ENCODE measurements around the gene PNMA6F.

Gene PNMA6F

DNA sequence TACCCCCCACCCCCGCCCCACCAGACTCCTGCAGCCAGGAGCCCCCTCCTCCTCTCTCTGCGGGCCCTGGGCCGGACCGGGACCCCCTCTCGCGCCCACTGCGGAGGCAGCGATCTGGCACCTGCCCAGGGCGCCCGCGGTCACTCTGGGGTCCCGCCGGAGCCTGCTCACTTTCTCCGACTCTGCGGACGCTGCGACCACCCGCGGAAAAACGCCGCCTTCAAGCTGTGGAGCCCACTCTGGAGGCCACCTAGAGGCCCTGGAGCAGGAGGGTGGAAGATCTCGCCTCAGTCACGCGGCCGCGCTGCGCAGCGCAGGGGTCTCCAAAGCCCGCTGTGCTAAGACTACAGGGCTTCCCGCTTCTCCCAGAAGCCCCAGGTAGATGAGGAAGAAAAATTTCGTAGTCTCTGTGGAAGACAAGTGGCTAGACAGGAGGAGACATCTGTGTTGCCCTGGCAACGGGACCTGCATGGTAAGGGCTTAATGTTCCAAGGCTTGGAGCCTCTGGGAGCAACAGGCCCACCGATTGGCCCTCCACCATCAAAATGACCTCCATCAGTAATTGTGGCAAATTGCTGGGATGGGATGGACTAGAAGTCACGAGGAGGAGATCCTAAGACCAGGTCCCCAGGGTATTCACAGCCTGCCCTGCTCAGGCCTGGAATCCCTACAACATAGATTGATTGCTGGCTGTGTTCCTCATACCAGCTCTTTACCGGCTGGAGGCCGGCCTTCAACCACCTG is at the start of gene PNMA6F:
TSS of gene PNMA6F (minus strand) at position 387 of the 744 bp plus-strand sequence. CDS start 1,093 bp downstream, outside the sequence.
- DNase-seq, result no peak

DNA sequence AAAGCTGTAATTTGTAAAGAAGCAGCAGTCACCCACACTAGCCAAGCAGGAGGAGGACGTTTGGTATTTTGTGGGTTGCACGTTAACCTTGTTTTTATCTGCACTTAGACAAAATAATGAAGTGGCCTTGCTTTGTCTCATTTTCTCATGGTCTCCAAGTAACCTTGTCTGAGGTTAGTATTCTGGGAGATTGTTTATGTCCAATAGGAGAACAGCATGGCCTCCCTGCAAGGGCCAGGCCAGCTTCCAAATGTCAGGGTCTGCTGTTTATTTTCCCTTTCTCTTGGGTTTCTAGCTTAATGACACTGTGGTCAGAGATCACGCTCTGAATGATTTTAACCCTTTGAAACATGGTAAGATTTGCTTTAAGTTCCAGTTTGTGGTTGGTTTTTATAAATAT is 49.7 kb upstream of the PNMA6F start:
- no peak for DNase-seq

GRCh38 chrX:153370293-153371055 is 48.9 kb upstream of the PNMA6F start:
- DNase-seq, result no peak

GRCh38 chrX:153366878-153367538 is 45.4 kb upstream of the PNMA6F start:
- DNase-seq, result no peak

- no peak for DNase-seq
These were observed 44.6 kb upstream of the PNMA6F start for GRCh38 chrX:153366119-153366518.

DNA sequence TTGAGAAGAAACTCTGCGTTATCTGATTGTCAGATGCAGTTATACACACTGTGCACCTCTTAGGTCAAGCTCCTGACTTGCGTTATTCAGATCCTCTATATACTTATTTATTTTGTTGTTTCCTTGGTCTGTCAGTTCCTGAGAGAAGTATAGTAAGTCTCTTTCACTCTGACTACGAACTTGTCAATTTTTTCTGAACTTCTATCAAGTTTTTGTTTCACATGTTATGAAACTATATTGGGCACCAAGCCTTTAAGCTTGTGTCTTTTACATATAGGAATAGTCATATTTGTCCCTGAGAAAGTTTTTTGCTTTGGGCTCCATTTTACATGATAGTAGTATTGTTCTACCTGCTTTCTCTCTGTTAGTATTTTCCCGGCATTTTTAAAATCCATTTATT is 44.1 kb upstream of the PNMA6F start:
- no peak for DNase-seq

GRCh38 chrX:153361781-153362397 is 40.3 kb upstream of the PNMA6F start:
- DNase-seq, result no peak

DNA sequence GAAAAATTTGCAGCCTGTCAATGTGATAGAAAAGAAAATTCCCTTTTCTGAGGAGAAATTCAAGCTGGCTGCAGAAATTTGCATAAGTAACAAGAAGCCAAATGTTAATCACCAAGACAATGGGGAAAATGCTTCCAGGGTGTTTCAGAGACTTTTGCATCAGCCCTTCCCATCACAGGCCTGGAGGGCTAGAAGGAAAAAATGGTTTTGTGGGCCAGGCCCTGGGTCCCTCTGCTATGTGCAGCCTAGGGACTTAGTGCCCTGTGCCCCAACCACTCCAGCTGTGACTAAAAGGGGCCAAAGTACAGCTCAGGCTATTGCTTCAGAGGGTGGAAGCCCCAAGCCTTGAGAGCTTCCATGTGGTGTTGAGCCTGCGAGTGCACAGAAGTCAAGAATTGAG is 36.3 kb upstream of the PNMA6F start:
- no peak for DNase-seq

- DNase-seq, result no peak
These were observed 31.8 kb upstream of the PNMA6F start for GRCh38 chrX:153353416-153353815.

GRCh38 chrX:153352858-153353257 is 31.3 kb upstream of the PNMA6F start:
- DNase-seq, result no peak

- no peak for DNase-seq
These were observed 30.4 kb upstream of the PNMA6F start for GRCh38 chrX:153351981-153352380.

DNA sequence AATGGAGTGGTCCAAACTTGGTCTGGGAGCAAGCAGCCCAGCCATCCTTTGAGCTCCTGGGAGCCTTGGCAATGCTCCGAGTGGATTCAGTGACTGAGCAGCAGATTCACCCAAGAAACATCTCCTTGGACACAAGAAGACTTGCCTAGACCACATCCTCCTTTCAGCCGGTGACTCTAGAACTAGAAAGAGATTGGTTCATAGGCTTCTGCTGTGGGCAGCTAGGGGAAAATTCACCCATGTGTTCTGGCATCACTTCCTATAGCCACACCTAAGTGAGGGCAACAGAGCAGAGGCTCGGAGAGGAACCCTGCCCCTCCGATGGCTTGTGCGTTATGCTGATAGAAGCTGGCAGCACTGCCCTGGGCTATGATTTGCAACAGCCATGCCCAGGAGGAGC is 28.4 kb upstream of the PNMA6F start:
- no peak for DNase-seq

- DNase-seq, result no peak
These were observed 26.9 kb upstream of the PNMA6F start for GRCh38 chrX:153348421-153348820.

DNA sequence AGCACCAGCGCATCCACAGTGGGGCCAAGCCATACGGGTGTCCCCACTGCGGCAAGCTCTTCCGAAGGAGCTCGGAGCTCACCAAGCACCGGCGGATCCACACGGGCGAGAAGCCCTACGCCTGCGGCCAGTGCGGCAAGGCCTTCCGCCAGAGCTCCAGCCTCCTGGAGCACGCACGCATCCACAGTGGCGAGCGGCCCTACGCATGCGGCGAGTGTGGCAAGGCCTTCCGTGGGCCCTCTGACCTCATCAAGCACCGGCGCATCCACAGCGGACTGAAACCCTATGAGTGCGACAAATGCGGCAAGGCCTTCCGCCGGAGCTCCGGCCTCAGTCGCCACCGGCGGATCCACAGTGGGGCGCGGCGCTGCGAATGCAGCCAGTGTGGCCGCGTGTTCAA is 26.0 kb upstream of the PNMA6F start:
- DNase-seq, result no peak

- DNase-seq, result no peak
These were observed 22.1 kb upstream of the PNMA6F start for GRCh38 chrX:153343674-153344073.

- no peak for DNase-seq
These were observed 21.4 kb upstream of the PNMA6F start for GRCh38 chrX:153342762-153343558.

DNA sequence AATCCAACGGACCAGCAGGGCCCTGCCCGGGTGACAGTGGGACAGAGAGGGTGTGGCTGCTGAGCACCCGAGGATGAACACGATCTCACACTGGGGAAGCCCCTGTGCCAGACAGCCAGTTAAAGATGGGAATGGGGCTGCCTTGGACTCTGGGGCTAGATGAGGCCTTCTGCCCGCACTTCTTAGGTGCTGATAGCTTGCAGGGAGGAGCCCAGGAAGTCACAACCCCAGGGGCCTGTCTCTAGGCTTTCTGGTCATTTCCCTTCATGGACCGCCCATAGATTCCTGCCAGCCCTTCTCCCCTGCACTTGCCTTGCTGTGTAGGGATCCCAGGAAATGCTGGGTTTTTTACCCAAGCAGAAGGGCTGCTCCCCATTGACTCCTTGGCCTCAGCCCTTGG is 18.5 kb upstream of the PNMA6F start:
- DNase-seq, result no peak

DNA sequence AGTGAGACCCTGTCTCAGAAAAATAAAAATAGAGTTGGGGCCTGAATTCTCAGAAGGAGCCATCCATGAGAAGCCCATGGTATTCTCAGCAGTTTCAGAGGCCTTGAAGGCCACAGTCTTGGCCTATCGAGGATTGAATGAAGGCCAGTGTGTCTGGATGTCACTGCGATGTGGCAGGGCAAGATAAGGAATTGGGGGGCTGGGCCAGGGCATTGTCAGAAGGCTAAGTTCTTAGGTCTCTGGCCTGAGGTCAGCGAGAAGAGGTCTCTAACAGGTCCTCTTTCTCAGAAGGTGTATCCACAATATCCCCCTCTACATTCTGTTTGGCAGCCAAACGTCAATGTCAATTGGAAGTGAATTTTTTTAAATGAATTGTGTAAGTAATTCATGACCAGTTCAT is 18.1 kb upstream of the PNMA6F start:
- DNase-seq, result no peak

- DNase-seq, result no peak
These were observed 17.3 kb upstream of the PNMA6F start for GRCh38 chrX:153338836-153339235.

GRCh38 chrX:153336988-153337387 is 15.4 kb upstream of the PNMA6F start:
- DNase-seq, result no peak

- DNase-seq, result peak; percentile 25
These were observed 14.7 kb upstream of the PNMA6F start for GRCh38 chrX:153336121-153336894.

Measured in stimulated activated CD8-positive, alpha-beta memory T cell treated with anti-CD3 and anti-CD28 coated beads, Interleukin-4, amount 100 ng/mL, for 48 hours (primary cell).